Endothelial cell of umbilical vein (primary cell): ENCODE results near the gene TMEM63B. TPM values are rescaled to one million over a fixed set of nuclear protein-coding genes. Genes with fewer than 3 reads are reported as not detected.

ENCODE experiments used
- BruUV-seq: library from RNA; stranded (reverse); fragments of 400-500 nt; replicated peaks from 2 replicates; lab custom pipeline; 2021; lab: Mats Ljungman, UMichigan
- CTCF ChIA-PET: fragments of 300-600, 350-600 bp; sonication (Branson Sonifier 250); formaldehyde crosslinking; loops from one replicate; lab custom pipeline; 2021; ENCODE audit warnings: antibody characterized with exemption, inconsistent platforms; lab: Charles Lee
- POLR2A ChIA-PET: fragments of 300-600, 350-600 bp; sonication (Branson Sonifier 250); formaldehyde crosslinking; loops from one replicate; lab custom pipeline; 2021; ENCODE audit warnings: antibody characterized with exemption, inconsistent platforms; lab: Charles Lee
- DNase-seq: peaks from one replicate; pipeline ENCODE4 v3.0.0-alpha.2; 2011; ENCODE audit warnings: low read depth, low spot score
- FAIRE-seq: peaks from 2 replicates; lab custom pipeline; 2011; peaks lifted over from hg19 to GRCh38; lab: Jason Lieb, UNC
- H2AFZ ChIP-seq: 2 replicates; pipeline ENCODE4 v1.6.0; 2012; ENCODE audit warnings: low read depth, low read length, control low read depth, inconsistent platforms
- H3K27ac ChIP-seq: 2 replicates; pipeline ENCODE4 v1.5.1; 2011; ENCODE audit warnings: low read depth, mild to moderate bottlenecking, control low read depth, low read length, moderate library complexity; ENCODE audit not compliant: insufficient read depth
- H3K27me3 ChIP-seq, 2 experiments: 2 replicates each; pipeline versions ENCODE4 v1.6.0 to v1.6.1; 2011; ENCODE audit warnings: low read length in 2 of 2, mixed read lengths in 1 of 2; ENCODE audit not compliant: control insufficient read depth in 2 of 2, insufficient read depth in 2 of 2
- H3K36me3 ChIP-seq, 2 experiments: 2 replicates in 1 of 2; 3 replicates in 1 of 2; pipeline ENCODE4 v1.5.1; 2011; ENCODE audit warnings: low read length in 2 of 2, mild to moderate bottlenecking in 1 of 2, moderate library complexity in 1 of 2; ENCODE audit not compliant: control insufficient read depth in 2 of 2, insufficient read depth in 2 of 2; ENCODE audit errors: extremely low read depth in 1 of 2
- H3K4me1 ChIP-seq: 3 replicates; pipeline ENCODE4 v1.5.1; 2011; ENCODE audit warnings: mild to moderate bottlenecking, low read length; ENCODE audit not compliant: control insufficient read depth, insufficient read depth; ENCODE audit errors: extremely low read depth
- H3K4me2 ChIP-seq: 2 replicates; pipeline ENCODE4 v1.6.1; 2011; ENCODE audit warnings: low read length, control low read depth, mixed read lengths; ENCODE audit not compliant: insufficient read depth
- H3K4me3 ChIP-seq, 3 experiments: fragments of 200-600 bp in 1 of 3; sonication (generic), shearing (Covaris generic) in 1 of 3; replicated peaks in 1 of 3; 2 replicates each; pipeline ENCODE4 v1.5.1; 2011 to 2016; ENCODE audit warnings: control low read depth in 3 of 3, low read length in 3 of 3, mild to moderate bottlenecking in 2 of 3, inconsistent platforms in 1 of 3, low read depth in 1 of 3, moderate library complexity in 1 of 3; ENCODE audit not compliant: insufficient read depth in 1 of 3
- H3K79me2 ChIP-seq: 2 replicates; pipeline ENCODE4 v1.6.0; 2012; ENCODE audit warnings: low read length, inconsistent platforms; ENCODE audit not compliant: control insufficient read depth, insufficient read depth
- H3K9ac ChIP-seq: replicated peaks from 2 replicates; pipeline ENCODE3; 2011; ENCODE audit warnings: low read length, control low read depth; ENCODE audit not compliant: insufficient read depth; ENCODE audit errors: extremely low read depth
- H3K9me1 ChIP-seq: replicated peaks from 3 replicates; pipeline ENCODE4 v1.6.0; 2011; ENCODE audit warnings: mild to moderate bottlenecking, low read length; ENCODE audit not compliant: control insufficient read depth, insufficient read depth; ENCODE audit errors: extremely low read depth
- H3K9me3 ChIP-seq: replicated peaks from 2 replicates; pipeline ENCODE4 v1.5.1; 2012; ENCODE audit warnings: low read length, inconsistent platforms; ENCODE audit not compliant: control insufficient read depth, insufficient read depth
- H4K20me1 ChIP-seq: replicated peaks from 2 replicates; pipeline ENCODE3; 2011; ENCODE audit warnings: mild to moderate bottlenecking, low read length; ENCODE audit not compliant: control insufficient read depth, insufficient read depth; ENCODE audit errors: extremely low read depth
- CTCF ChIP-seq, 2 donors: IDR thresholded peaks; 1 replicate in 1 of 2; 2 replicates in 1 of 2; pipeline ENCODE4 v1.5.1; 2011; ENCODE audit warnings: low read length in 2 of 2, mild to moderate bottlenecking in 2 of 2, moderate library complexity in 2 of 2, control low read depth in 1 of 2, inconsistent platforms in 1 of 2, low read depth in 1 of 2; ENCODE audit not compliant: insufficient read depth in 1 of 2; ENCODE audit errors: extremely low read depth in 1 of 2
- EZH2 ChIP-seq: IDR thresholded peaks from 2 replicates; pipeline ENCODE4 v1.6.1; 2012; ENCODE audit warnings: borderline replicate concordance, low read depth, mild to moderate bottlenecking, moderate library complexity, low read length, inconsistent platforms; ENCODE audit not compliant: severe bottlenecking
- FOS ChIP-seq: IDR thresholded peaks from 2 replicates; pipeline ENCODE4 v1.6.1; 2011; ENCODE audit warnings: mild to moderate bottlenecking, low read length, moderate library complexity, borderline replicate concordance; ENCODE audit not compliant: insufficient read depth
- GATA2 ChIP-seq: IDR thresholded peaks from 2 replicates; pipeline ENCODE4 v1.7.0; 2011; ENCODE audit warnings: low read depth, mild to moderate bottlenecking, moderate library complexity, mixed read lengths, low read length; ENCODE audit not compliant: insufficient read length, insufficient read depth
- JUN ChIP-seq: IDR thresholded peaks from 2 replicates; pipeline ENCODE4 v1.6.1; 2011; ENCODE audit warnings: borderline replicate concordance, low read depth; ENCODE audit not compliant: insufficient read length, insufficient read depth
- MAX ChIP-seq: IDR thresholded peaks from 2 replicates; pipeline ENCODE4 v1.6.1; 2011; ENCODE audit not compliant: insufficient read depth, insufficient read length
- MYC ChIP-seq: IDR thresholded peaks from one replicate; pipeline ENCODE4 v1.6.1; 2011; ENCODE audit warnings: mild to moderate bottlenecking, low read depth, low read length
- POLR2A ChIP-seq: IDR thresholded peaks from 2 replicates; pipeline ENCODE4 v1.6.1; 2012; ENCODE audit warnings: low read depth, mild to moderate bottlenecking, control low read depth, low read length
- POLR2AphosphoS5 ChIP-seq: IDR thresholded peaks from 2 replicates; pipeline ENCODE4 v1.6.1; 2012; ENCODE audit warnings: low read depth, mild to moderate bottlenecking, control low read depth, low read length, moderate library complexity; ENCODE audit not compliant: insufficient read depth
- dilution Hi-C: fragments of 300-500 bp; cut with MboI; formaldehyde crosslinking; loops from one replicate; pipeline ENCODE4 v1.15.0; 2019; ENCODE audit warnings: low sequenced_read_pairs; ENCODE audit not compliant: extremely low pct_ligation_motif_present
- intact Hi-C: fragments of 100-400 bp; cut with micrococcal nuclease; formaldehyde crosslinking; loops from one replicate; pipeline ENCODE4 v1.10.0; 2022
- polyA plus RNA-seq, 4 experiments: library from polyadenylated mRNA; depleted of rRNA in 3 of 4; stranded (reverse) in 3 of 4; unstranded in 1 of 4; fragments of >200 nt; gene quantifications; 2 replicates each; pipeline versions ENCODE4 v1.2.1 to v1.2.3, GENCODE V29; 2011 to 2012; ENCODE audit warnings: missing spikeins in 1 of 4
- total RNA-seq: library from RNA; stranded (reverse); gene quantifications from 2 replicates; pipeline ENCODE4 v1.2.3, GENCODE V29; 2021

TMEM63B gene
- total and polyA plus RNA-seq, 2 donors (not counting 3 experiments of a cell fraction or from before 2014, with no cell fraction given) = 49.7 to 56.1 TPM

DNA sequence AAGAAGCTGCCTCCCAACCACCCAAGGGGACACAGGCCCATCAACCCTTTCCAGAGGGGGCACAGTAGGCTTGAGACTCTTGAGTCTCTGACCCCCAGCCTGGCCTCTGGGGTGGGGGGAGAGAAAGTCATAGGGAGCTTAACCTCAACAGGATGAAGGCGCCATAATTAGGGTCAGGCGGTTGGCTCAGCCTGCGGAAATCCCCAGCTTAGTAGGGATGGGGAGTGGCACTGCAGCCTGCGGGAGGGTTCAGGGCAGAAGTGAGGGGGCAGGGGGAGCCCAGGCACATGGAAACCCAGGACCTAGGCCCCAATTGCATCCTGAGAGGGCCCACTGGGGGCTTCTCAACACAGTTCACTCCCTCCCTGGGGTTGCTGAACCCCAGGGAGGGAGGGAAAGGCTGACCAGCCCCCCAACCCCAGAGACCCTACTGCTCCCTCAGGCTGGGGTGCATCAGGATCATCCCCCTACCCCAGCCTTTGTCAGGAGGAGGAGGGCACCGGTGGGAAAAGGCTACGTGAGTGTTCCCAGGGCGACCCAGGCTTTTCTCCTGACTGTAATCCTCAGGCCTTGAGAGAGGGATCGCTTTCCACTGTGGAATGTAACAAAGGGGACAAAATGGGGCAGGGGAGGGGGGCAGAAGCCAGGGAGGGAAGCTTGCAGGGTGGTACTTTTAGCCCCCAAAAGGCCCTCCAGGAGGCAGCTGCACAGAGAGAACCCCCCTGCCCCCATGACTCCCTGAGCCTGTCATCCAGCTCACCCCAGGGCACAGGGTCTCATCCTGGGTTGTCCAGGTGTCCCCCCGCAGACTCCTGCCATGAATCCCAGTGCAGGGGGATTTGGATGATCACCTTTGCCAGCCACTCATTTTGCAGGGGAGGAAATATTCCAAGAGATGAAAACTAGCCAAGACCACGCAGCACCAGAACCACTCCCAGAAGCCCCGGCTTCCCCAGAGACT is 46.5 kb upstream of the TMEM63B start:
- Histone ChIP-seq H3K9ac (no peak overlapping the region), H3K79me2 (no peaks in the 10 kb centered on the region), H3K27me3 (no peaks in the 10 kb centered on the region), H3K4me1 (no peaks in the 10 kb centered on the region), H2AFZ (no peak overlapping the region), H3K9me3 (no peaks in the 10 kb centered on the region), H3K27ac (no peak overlapping the region), H3K9me1 (no peaks in the 10 kb centered on the region), H3K4me3 (no peak overlapping the region), H4K20me1 (no peaks in the 10 kb centered on the region), H3K36me3 (no peaks in the 10 kb centered on the region), H3K4me2 (no peak overlapping the region)
- DNase-seq (no peak), FAIRE-seq (no peak)
- dilution Hi-C loops (no loop called here), intact Hi-C loops (no loop called here)
- TF ChIP-seq MYC (no peak), CTCF (IDR thresholded peaks at IDR 0.05; ENCODE audit: extremely low read depth in 1 of 2, insufficient read depth in 1 of 2, low read depth in 1 of 2, low read length in 2 of 2) (no peak)
- POLR2A ChIA-PET = interaction anchor here (1.5 kb wide), 1 partner anchor 311 kb away, joined by 3 read pairs; the partner anchor contains the start of gene VEGFA
- CTCF ChIA-PET = interaction anchor here (0.8 to 5.3 kb wide), 11 partner anchors 108 to 418 kb away, joined by 3 to 245 read pairs (median 28); partner anchors contain the start of gene VEGFA
- no TSS peak for BruUV-seq

DNA sequence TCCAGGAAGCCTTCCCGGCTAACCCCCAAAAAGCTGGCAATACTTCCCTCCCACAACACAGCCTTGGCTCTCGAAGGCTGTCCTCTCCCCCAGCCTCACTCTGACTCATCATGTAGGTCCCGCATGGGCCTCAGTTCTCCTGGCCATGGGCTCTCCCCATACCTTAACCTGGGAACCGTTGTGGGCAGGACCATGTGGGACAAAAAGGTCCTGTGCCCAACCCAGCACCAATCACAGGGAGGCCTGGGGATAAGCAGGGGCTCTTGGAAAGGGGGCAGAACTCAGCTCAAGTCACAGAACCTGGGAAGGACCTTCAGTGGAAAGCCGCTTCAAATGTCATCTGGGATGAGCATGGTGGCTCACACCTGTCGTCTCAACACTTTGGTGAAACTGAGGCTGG is 45.6 kb upstream of the TMEM63B start:
- no peaks in the 10 kb centered on the region for H3K9me1 ChIP-seq
- no peak overlapping the region for H3K27ac ChIP-seq
- H3K36me3 ChIP-seq = no peaks in the 10 kb centered on the region
- ChIA-PET POLR2A (no interaction called here), CTCF (interaction anchor here (1.0 to 5.3 kb wide), 4 partner anchors 140 to 414 kb away, joined by 4 to 71 read pairs (median 8); no protein-coding TSS in a partner anchor)
- FAIRE-seq = no peak
- no peak overlapping the region for H3K4me2 ChIP-seq
- BruUV-seq = no TSS peak
- no peaks in the 10 kb centered on the region for H3K4me1 ChIP-seq
- H3K27me3 ChIP-seq = no peaks in the 10 kb centered on the region
- intact Hi-C loops = no loop called here
- no peak for DNase-seq
- H4K20me1 ChIP-seq = no peaks in the 10 kb centered on the region
- no peaks in the 10 kb centered on the region for H3K79me2 ChIP-seq
- dilution Hi-C loops = no loop called here
- no peaks in the 10 kb centered on the region for H3K9me3 ChIP-seq
- TF ChIP-seq POLR2AphosphoS5 = no peak
- TF ChIP-seq MYC = no peak
- no peak for TF ChIP-seq CTCF (IDR thresholded peaks at IDR 0.05; ENCODE audit: extremely low read depth in 1 of 2, insufficient read depth in 1 of 2, low read depth in 1 of 2, low read length in 2 of 2)
- no peak for TF ChIP-seq GATA2
- TF ChIP-seq EZH2 = no peak
- TF ChIP-seq MAX = no peak
- no peak for TF ChIP-seq JUN
- no peak for TF ChIP-seq POLR2A
- TF ChIP-seq FOS = no peak
- no peak overlapping the region for H3K9ac ChIP-seq
- no peak overlapping the region for H3K4me3 ChIP-seq
- no peak overlapping the region for H2AFZ ChIP-seq
